HepG2 (cell line): ENCODE results near the gene PPFIA4. TPM values are rescaled to one million over a fixed set of nuclear protein-coding genes. Genes with fewer than 3 reads are reported as not detected.

Experiments used
- ATF4 ChIP-seq, 2 experiments: fragments of 450-650 bp in 1 of 2; sonication (generic) in 1 of 2; formaldehyde crosslinking; IDR thresholded peaks; 2 replicates each; pipeline versions ENCODE4 v1.5.0 to v1.8.0; 2020 to 2022; ENCODE audit warnings: mild to moderate bottlenecking in 1 of 2, missing genetic modification reagents in 1 of 2
- BRCA1 ChIP-seq: sonication (generic); formaldehyde crosslinking; IDR thresholded peaks from 2 replicates; pipeline ENCODE4 v1.4.0; 2020; ENCODE audit warnings: missing genetic modification reagents
- CSRNP2 ChIP-seq: sonication (generic); formaldehyde crosslinking; conservative IDR thresholded peaks from 2 replicates; pipeline ENCODE4 v1.8.0; 2022; ENCODE audit warnings: low read depth, missing genetic modification reagents
- DBP ChIP-seq: sonication (generic); formaldehyde crosslinking; IDR thresholded peaks from 2 replicates; pipeline ENCODE4 v1.4.0; 2020; ENCODE audit warnings: missing genetic modification reagents; ENCODE audit errors: not compliant biosample characterization
- IKZF4 ChIP-seq: sonication (generic); formaldehyde crosslinking; IDR thresholded peaks from 2 replicates; pipeline ENCODE4 v1.5.1; 2020; ENCODE audit warnings: borderline replicate concordance, mild to moderate bottlenecking, low read depth, missing genetic modification reagents; ENCODE audit errors: not compliant biosample characterization
- ISL2 ChIP-seq: sonication (generic); formaldehyde crosslinking; IDR thresholded peaks from 2 replicates; pipeline ENCODE4 v1.5.0; 2020; ENCODE audit warnings: missing genetic modification reagents
- KAT7 ChIP-seq: IDR thresholded peaks from 2 replicates; pipeline ENCODE4 v1.6.1; 2018; ENCODE audit warnings: borderline replicate concordance, missing compliant biosample characterization
- MED13 ChIP-seq: sonication (generic); formaldehyde crosslinking; IDR thresholded peaks from 2 replicates; pipeline ENCODE4 v1.5.0; 2020; ENCODE audit warnings: missing genetic modification reagents
- MEF2D ChIP-seq: sonication (generic); formaldehyde crosslinking; IDR thresholded peaks from 2 replicates; pipeline ENCODE4 v1.5.1; 2020; ENCODE audit warnings: mild to moderate bottlenecking, missing genetic modification reagents
- PCBP1 ChIP-seq: fragments of 200-400 bp; formaldehyde crosslinking; IDR thresholded peaks from 2 replicates; pipeline ENCODE4 v1.6.1; 2017; ENCODE audit warnings: mild to moderate bottlenecking, low read depth, low read length, borderline replicate concordance
- PCBP2 ChIP-seq: fragments of 200-400 bp; formaldehyde crosslinking; optimal IDR thresholded peaks from 2 replicates; pipeline ENCODE3; 2018; ENCODE audit warnings: low read length, low read depth; ENCODE audit not compliant: poor library complexity, severe bottlenecking
- POLR2A ChIP-seq, 2 experiments: IDR thresholded peaks; 2 replicates each; pipeline ENCODE4 v1.6.1; 2011; ENCODE audit warnings: low read depth in 2 of 2, low read length in 2 of 2, mild to moderate bottlenecking in 1 of 2, moderate library complexity in 1 of 2; ENCODE audit not compliant: insufficient read depth in 1 of 2
- SKIL ChIP-seq: sonication (generic); formaldehyde crosslinking; IDR thresholded peaks from 2 replicates; pipeline ENCODE4 v1.8.0; 2022; ENCODE audit warnings: missing genetic modification reagents, mild to moderate bottlenecking, moderate library complexity, borderline replicate concordance
- TBL1XR1 ChIP-seq: fragments of 150-350 bp; IDR thresholded peaks from 2 replicates; pipeline ENCODE4 v1.6.1; 2014; ENCODE audit warnings: borderline replicate concordance, low read length; ENCODE audit not compliant: partially characterized antibody
- ZNF317 ChIP-seq: sonication (generic); formaldehyde crosslinking; IDR thresholded peaks from 2 replicates; pipeline ENCODE4 v1.5.0; 2020; ENCODE audit warnings: mild to moderate bottlenecking, missing genetic modification reagents
- ZNF34 ChIP-seq: sonication (generic); formaldehyde crosslinking; IDR thresholded peaks from 2 replicates; pipeline ENCODE4 v1.4.0; 2020; ENCODE audit warnings: mild to moderate bottlenecking, missing genetic modification reagents, borderline replicate concordance
- ZNF414 ChIP-seq: sonication (generic); formaldehyde crosslinking; IDR thresholded peaks from 2 replicates; pipeline ENCODE4 v1.5.0; 2020; ENCODE audit warnings: missing genetic modification reagents
- ZNF496 ChIP-seq: sonication (generic); formaldehyde crosslinking; IDR thresholded peaks from 2 replicates; pipeline ENCODE4 v1.8.1; 2023; ENCODE audit warnings: mild to moderate bottlenecking, moderate library complexity, missing genetic modification reagents; ENCODE audit not compliant: insufficient replicate concordance
- ZNF547 ChIP-seq: sonication (generic); formaldehyde crosslinking; IDR thresholded peaks from 2 replicates; pipeline ENCODE4 v1.5.1; 2020; ENCODE audit warnings: mild to moderate bottlenecking, missing genetic modification reagents
- ZNF564 ChIP-seq: sonication (generic); formaldehyde crosslinking; IDR thresholded peaks from 2 replicates; pipeline ENCODE4 v1.8.1; 2023; ENCODE audit warnings: mild to moderate bottlenecking, missing genetic modification reagents
- ZNF660 ChIP-seq: sonication (generic); formaldehyde crosslinking; IDR thresholded peaks from 2 replicates; pipeline ENCODE4 v1.5.1; 2020; ENCODE audit warnings: mild to moderate bottlenecking, low read depth, missing genetic modification reagents, borderline replicate concordance
- ZSCAN31 ChIP-seq: sonication (generic); formaldehyde crosslinking; IDR thresholded peaks from 2 replicates; pipeline ENCODE4 v1.5.0; 2020; ENCODE audit warnings: low read depth, mild to moderate bottlenecking, missing genetic modification reagents
- polyA plus RNA-seq, 8 experiments: library from polyadenylated mRNA; depleted of rRNA in 3 of 8; stranded (reverse) in 7 of 8; unstranded in 1 of 8; fragments of >200 nt; fragmentation: Illumina TruSeq in 4 of 8; extraction: Trizol in 4 of 8; gene quantifications; 2 replicates each; pipeline versions ENCODE4 v1.2.1 to v1.2.3, GENCODE V29; 2011 to 2016; ENCODE audit warnings: low read depth in 4 of 8, missing spikeins in 1 of 8, mixed read lengths in 1 of 8; ENCODE audit not compliant: insufficient read depth in 1 of 8
- total RNA-seq, 5 experiments: library from RNA; depleted of rRNA; stranded (reverse); fragments of >200 nt; fragmentation: Illumina TruSeq; extraction: Trizol; gene quantifications; 2 replicates each; pipeline ENCODE4 v1.2.3, GENCODE V29; 2016; ENCODE audit warnings: low read depth in 1 of 5

PPFIA4 gene
- total and polyA plus RNA-seq, 2 of the 13 experiments (the other 11 are each of a cell fraction or from before 2014, with no cell fraction given) = 6.4 TPM; not detected in 1

GRCh38 chr1:203006948-203007871 lies 19.1 kb upstream of the PPFIA4 start, which contains the start of gene TMEM183A (continued):
- no peak for TF ChIP-seq PCBP2
- no peak for TF ChIP-seq PCBP1
- no peak for TF ChIP-seq TBL1XR1
- no peak; the same call in 1 of the 2 replicates for TF ChIP-seq CSRNP2
- TF ChIP-seq ZNF496 (CRISPR knock-in tag) = no peak
- no peak; a peak in 1 of 4 replicates for TF ChIP-seq ATF4 (CRISPR knock-in tag; IDR thresholded peaks at IDR 0.05)
- TF ChIP-seq ZNF34 (CRISPR knock-in tag) = no peak
- TF ChIP-seq ZNF547 (CRISPR knock-in tag) = peak; percentile 12; the same call in 1 of the 2 replicates
- TF ChIP-seq ZNF414 (CRISPR knock-in tag) = no peak
- TF ChIP-seq BRCA1 = no peak
- TF ChIP-seq ZNF660 (CRISPR knock-in tag) = no peak
- TF ChIP-seq MED13 (CRISPR knock-in tag) = no peak
- TF ChIP-seq KAT7 (CRISPR knock-in tag) = no peak
- TF ChIP-seq ISL2 (CRISPR knock-in tag) = 0 out of 2 replicates have a peak, but pooled peaks have one; percentile 21
- peak; percentile 76 for TF ChIP-seq ZSCAN31 (CRISPR knock-in tag)
- TF ChIP-seq SKIL (CRISPR knock-in tag) = no peak
- TF ChIP-seq ZNF317 (CRISPR knock-in tag) = peak; percentile 40; the same call in 1 of the 2 replicates
- no peak for TF ChIP-seq MEF2D (CRISPR knock-in tag)
- no peak for TF ChIP-seq IKZF4 (CRISPR knock-in tag)
- TF ChIP-seq ZNF564 (CRISPR knock-in tag) = no peak
- TF ChIP-seq DBP (CRISPR knock-in tag) = no peak
- TF ChIP-seq POLR2A (IDR thresholded peaks at IDR 0.05; ENCODE audit: insufficient read depth in 1 of 2, low read depth in 2 of 2, low read length in 2 of 2) = peak; percentile 97 to 99
